Nephron (organoid): Measurements from ENCODE around the gene CDH4.

ENCODE experiments used
- H3K27ac Mint-ChIP-seq, 3 experiments: 2 replicates each; pipeline ENCODE4 v1.8.0; 2020; ENCODE audit warnings: mixed read lengths in 3 of 3, mild to moderate bottlenecking in 2 of 3, moderate library complexity in 1 of 3
- H3K27me3 Mint-ChIP-seq: 2 replicates; pipeline ENCODE4 v1.8.0; 2021; ENCODE audit warnings: low read depth, mild to moderate bottlenecking, moderate library complexity, mixed read lengths
- H3K36me3 Mint-ChIP-seq: 2 replicates; pipeline ENCODE4 v1.8.0; 2020; ENCODE audit warnings: low read depth, mixed read lengths
- H3K4me1 Mint-ChIP-seq: 2 replicates; pipeline ENCODE4 v1.8.0; 2020; ENCODE audit warnings: mixed read lengths
- H3K4me3 Mint-ChIP-seq, 3 experiments: 2 replicates each; pipeline ENCODE4 v1.8.0; 2020; ENCODE audit warnings: mild to moderate bottlenecking in 3 of 3, mixed read lengths in 3 of 3, moderate library complexity in 2 of 3
- H3K9me3 Mint-ChIP-seq: 2 replicates; pipeline ENCODE4 v1.8.0; 2020; ENCODE audit warnings: mixed read lengths
- TF ChIP-seq, protein P1 (sequence below), 3 experiments: fragments of 200-600 bp; sonication (generic); IDR thresholded peaks; one replicate each; pipeline ENCODE4 v1.5.0; 2021; ENCODE audit warnings: antibody characterized with exemption in 3 of 3; ENCODE audit not compliant: unreplicated experiment in 3 of 3

Gene CDH4

DNA sequence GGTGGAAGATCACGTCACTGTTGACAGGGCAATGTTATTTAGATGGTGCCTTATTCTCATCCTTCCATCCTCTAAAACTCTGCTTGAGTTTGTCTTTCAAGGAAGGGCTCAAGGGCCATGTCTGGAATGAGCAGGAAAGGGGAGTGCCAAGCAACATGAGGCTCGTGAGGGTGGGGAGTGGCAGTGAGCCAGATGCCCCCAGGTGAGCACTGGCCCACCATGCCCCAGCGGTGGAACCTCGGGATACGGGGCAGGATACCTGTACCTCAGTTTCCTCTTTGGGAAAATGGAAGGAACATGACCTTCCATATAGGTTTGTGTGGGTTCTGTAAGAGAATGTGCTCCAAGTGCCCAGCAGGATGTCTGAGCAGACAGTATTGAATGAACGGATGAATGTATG, 476.3 kb downstream of the CDH4 start:
- peaks cover 12% of the 10 kb centered on the region for H3K27me3 Mint-ChIP-seq
- H3K9me3 Mint-ChIP-seq = no peaks in the 10 kb centered on the region
- peaks cover 7% of the 10 kb centered on the region for H3K4me1 Mint-ChIP-seq
- H3K27ac Mint-ChIP-seq = no peak overlapping the region
- no peaks in the 10 kb centered on the region for H3K36me3 Mint-ChIP-seq
- H3K4me3 Mint-ChIP-seq = no peak overlapping the region
- TF ChIP-seq, protein P1, sequence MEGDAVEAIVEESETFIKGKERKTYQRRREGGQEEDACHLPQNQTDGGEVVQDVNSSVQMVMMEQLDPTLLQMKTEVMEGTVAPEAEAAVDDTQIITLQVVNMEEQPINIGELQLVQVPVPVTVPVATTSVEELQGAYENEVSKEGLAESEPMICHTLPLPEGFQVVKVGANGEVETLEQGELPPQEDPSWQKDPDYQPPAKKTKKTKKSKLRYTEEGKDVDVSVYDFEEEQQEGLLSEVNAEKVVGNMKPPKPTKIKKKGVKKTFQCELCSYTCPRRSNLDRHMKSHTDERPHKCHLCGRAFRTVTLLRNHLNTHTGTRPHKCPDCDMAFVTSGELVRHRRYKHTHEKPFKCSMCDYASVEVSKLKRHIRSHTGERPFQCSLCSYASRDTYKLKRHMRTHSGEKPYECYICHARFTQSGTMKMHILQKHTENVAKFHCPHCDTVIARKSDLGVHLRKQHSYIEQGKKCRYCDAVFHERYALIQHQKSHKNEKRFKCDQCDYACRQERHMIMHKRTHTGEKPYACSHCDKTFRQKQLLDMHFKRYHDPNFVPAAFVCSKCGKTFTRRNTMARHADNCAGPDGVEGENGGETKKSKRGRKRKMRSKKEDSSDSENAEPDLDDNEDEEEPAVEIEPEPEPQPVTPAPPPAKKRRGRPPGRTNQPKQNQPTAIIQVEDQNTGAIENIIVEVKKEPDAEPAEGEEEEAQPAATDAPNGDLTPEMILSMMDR (IDR thresholded peaks at IDR 0.05; ENCODE audit: unreplicated experiment in 3 of 3) = no peak

- TF ChIP-seq, protein P1 (IDR thresholded peaks at IDR 0.05; ENCODE audit: unreplicated experiment in 3 of 3) = no peak
- H3K4me3 Mint-ChIP-seq = no peak overlapping the region
These were observed 477.0 kb downstream of the CDH4 start for GRCh38 chr20:61728786-61729770.

DNA sequence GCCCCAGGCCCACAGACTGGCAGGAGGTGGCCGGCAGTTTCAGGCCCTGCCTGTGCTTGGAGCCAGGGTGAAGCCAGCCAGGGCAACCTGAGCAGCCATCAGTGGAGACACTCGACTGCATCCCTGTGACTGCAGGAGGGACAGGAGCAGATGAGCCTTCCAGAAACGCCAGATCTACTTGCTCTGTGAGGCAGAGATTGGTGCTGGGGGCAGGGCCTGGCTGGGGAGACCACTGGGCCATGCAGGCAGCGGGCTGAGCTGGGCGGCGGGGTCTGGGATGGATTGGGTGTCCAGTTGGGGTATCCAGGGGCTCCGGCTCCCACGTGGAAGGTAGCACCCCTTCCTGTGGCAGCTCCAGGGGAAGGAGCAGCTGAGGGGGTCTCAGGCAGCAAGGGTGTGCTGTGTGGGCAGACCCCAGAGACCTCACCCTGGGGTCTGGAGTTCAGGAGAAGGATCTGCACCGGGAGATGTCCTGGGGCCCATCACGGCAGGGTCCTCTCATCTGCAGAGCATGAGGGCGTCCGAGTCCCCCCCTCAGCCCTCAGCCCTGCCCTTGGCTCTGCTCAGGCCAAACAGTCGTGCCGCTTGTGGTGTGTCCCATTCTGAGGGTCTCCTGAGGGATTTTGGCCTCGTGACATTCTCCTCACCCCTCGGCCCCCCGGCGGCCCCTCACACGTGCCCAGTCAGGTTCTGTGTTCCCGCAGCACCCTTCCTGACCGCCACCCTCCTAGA, 478.7 kb downstream of the CDH4 start:
- no peaks in the 10 kb centered on the region for H3K9me3 Mint-ChIP-seq
- peaks cover 26% of the 10 kb centered on the region for H3K27me3 Mint-ChIP-seq
- H3K27ac Mint-ChIP-seq = no peak overlapping the region
- H3K4me3 Mint-ChIP-seq = no peak overlapping the region
- peaks cover 19% of the 10 kb centered on the region for H3K4me1 Mint-ChIP-seq
- TF ChIP-seq, protein P1 (IDR thresholded peaks at IDR 0.05; ENCODE audit: unreplicated experiment in 3 of 3) = no peak
- no peaks in the 10 kb centered on the region for H3K36me3 Mint-ChIP-seq

More at GRCh38 chr20:61728786-61729770, 477.0 kb downstream of the CDH4 start:
- peaks cover 19% of the 10 kb centered on the region for H3K27me3 Mint-ChIP-seq
- no peaks in the 10 kb centered on the region for H3K36me3 Mint-ChIP-seq
- no peak overlapping the region for H3K27ac Mint-ChIP-seq
- H3K9me3 Mint-ChIP-seq = no peaks in the 10 kb centered on the region
- peaks cover 15% of the 10 kb centered on the region for H3K4me1 Mint-ChIP-seq

DNA sequence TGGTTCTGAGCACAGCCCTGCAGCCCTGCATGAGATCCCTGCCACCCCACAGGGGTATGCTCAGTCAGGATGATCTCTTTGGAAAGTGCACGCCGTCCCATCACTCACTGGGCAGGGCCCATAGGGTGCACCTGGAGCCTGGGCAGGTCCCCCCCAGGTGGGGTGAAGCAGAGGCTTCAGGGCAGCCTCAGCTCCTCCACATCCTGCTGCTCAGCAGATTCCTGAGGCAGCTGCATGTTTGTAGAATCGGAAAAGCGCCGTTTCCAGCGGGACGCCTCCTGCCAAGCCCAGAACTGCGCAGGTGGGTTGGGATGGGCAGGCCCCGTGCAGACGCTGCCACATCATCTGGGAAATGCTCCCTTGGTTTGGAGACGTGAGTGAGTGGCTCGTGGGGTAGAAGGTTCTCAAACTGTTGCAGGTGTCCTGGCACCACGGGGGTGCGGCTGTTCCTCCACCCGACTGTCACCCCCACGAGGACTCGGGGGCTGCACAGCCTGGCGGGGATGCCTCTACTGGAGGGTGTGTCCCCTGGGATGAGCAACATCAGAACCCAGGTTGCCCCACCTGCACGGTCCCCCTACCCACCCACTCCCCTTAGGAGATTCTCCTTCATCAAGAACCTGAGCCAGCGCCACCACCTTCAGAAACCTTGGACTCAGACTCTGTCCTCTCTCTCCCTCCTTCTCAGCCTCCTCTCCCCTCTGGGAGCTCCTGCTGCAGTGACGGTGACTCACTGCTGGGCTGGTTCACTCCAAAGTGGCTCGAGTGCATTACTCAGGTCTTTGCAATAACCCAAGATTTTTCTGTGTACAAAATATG, 479.5 kb downstream of the CDH4 start:
- Mint-ChIP-seq H3K4me3 (no peak overlapping the region), H3K9me3 (no peaks in the 10 kb centered on the region), H3K27ac (no peak overlapping the region), H3K27me3 (peaks cover 31% of the 10 kb centered on the region), H3K36me3 (no peaks in the 10 kb centered on the region), H3K4me1 (peaks cover 19% of the 10 kb centered on the region)
- TF ChIP-seq, protein P1 (IDR thresholded peaks at IDR 0.05; ENCODE audit: unreplicated experiment in 3 of 3) = no peak

- Mint-ChIP-seq H3K4me3 (no peak overlapping the region), H3K36me3 (no peaks in the 10 kb centered on the region), H3K27ac (no peak overlapping the region), H3K9me3 (no peaks in the 10 kb centered on the region), H3K4me1 (peaks cover 19% of the 10 kb centered on the region), H3K27me3 (peaks cover 33% of the 10 kb centered on the region)
- TF ChIP-seq, protein P1 (IDR thresholded peaks at IDR 0.05; ENCODE audit: unreplicated experiment in 3 of 3) = no peak
These were observed 480.6 kb downstream of the CDH4 start for GRCh38 chr20:61732511-61733210.
